Heart left ventricle (tissue), 16 donors: Measurements from ENCODE around the gene DOCK1. TPM values are rescaled to one million over a fixed set of nuclear protein-coding genes. Genes with fewer than 3 reads are reported as not detected.

Experiments
- ATAC-seq, 4 donors: fragments of 200-7000 bp; cut with Tn5 transposase; one replicate each; pipeline ENCODE4 v1.9.1; 2020 to 2022; ENCODE audit warnings: moderate library complexity in 4 of 4, mild to moderate bottlenecking in 3 of 4, moderate number of reproducible peaks in 1 of 4
- DNase-seq, 5 donors: peaks; one replicate each; pipeline ENCODE4 v3.0.0-alpha.2; 2020
- H3K27ac ChIP-seq, 12 donors: fragments of 200-600 bp; sonication (generic) in 4 of 12; one replicate each; pipeline versions ENCODE4 v1.5.0 to v1.8.0; 2016 to 2022; ENCODE audit warnings: mild to moderate bottlenecking in 2 of 12
- H3K27me3 ChIP-seq, 9 donors: fragments of 200-600 bp; sonication (generic) in 2 of 9; one replicate each; pipeline versions ENCODE4 v1.5.1 to v1.8.0; 2016 to 2022; ENCODE audit warnings: mild to moderate bottlenecking in 3 of 9
- H3K36me3 ChIP-seq, 9 donors: fragments of 200-600 bp; sonication (generic) in 2 of 9; one replicate each; pipeline versions ENCODE4 v1.5.0 to v1.8.0; 2018 to 2022; ENCODE audit warnings: mild to moderate bottlenecking in 2 of 9
- H3K4me1 ChIP-seq, 12 donors: fragments of 200-600 bp; sonication (generic) in 4 of 12; one replicate each; pipeline versions ENCODE4 v1.5.0 to v1.8.0; 2016 to 2022; ENCODE audit warnings: mild to moderate bottlenecking in 3 of 12
- H3K4me3 ChIP-seq, 12 donors: fragments of 200-600 bp; sonication (generic) in 4 of 12; one replicate each; pipeline versions ENCODE4 v1.5.0 to v1.8.0; 2017 to 2022; ENCODE audit warnings: mild to moderate bottlenecking in 9 of 12, moderate library complexity in 4 of 12
- H3K9me3 ChIP-seq, 12 donors: fragments of 200-600 bp; sonication (generic) in 4 of 12; one replicate each; pipeline versions ENCODE4 v1.5.0 to v1.8.0; 2016 to 2022; ENCODE audit warnings: mild to moderate bottlenecking in 1 of 12
- CTCF ChIP-seq, 12 donors: fragments of 200-600 bp; sonication (generic) in 4 of 12; IDR thresholded peaks; one replicate each; pipeline versions ENCODE4 v1.5.0 to v1.8.0; 2018 to 2022; ENCODE audit warnings: antibody characterized with exemption in 12 of 12, mild to moderate bottlenecking in 5 of 12
- POLR2A ChIP-seq, 2 donors: fragments of 450-650 bp; IDR thresholded peaks; one replicate each; pipeline ENCODE4 v1.6.1; 2017; ENCODE audit warnings: antibody characterized with exemption in 2 of 2, mild to moderate bottlenecking in 2 of 2, moderate library complexity in 2 of 2
- WGBS, 4 donors: extraction: QIAGEN DNeasy Blood & Tissue Kit in 2 of 4; methylation state at CpG; one replicate each; pipeline versions ENCODE4 v1.1.5 to v1.1.7; 2013 to 2018; 5-methylcytosine and 5-hydroxymethylcytosine counted together
- intact Hi-C, 10 donors: fragments of 100-400 bp; cut with DNase I; formaldehyde crosslinking; loops; one replicate each; pipeline versions ENCODE4 v1.11.1 to v1.14.2; 2022
- polyA plus RNA-seq, 2 donors: library from polyadenylated mRNA; stranded (reverse); fragments of 200-250 nt; gene quantifications; one replicate each; pipeline ENCODE4 v1.2.3, GENCODE V29; 2013
- total RNA-seq, 9 donors: library from RNA; depleted of rRNA in 2 of 9; stranded (reverse); fragments of >200 nt in 2 of 9; fragmentation: NEBNext Ultra II Directional in 3 of 9; extraction: Animal tissue kit (Norgen Biotek cat#: 25700) in 3 of 9; gene quantifications; one replicate each; pipeline versions ENCODE4 v1.1.0 to v1.2.4, GENCODE V29; 2016 to 2023
- donor health status: ischemic (EF 13 %, LVEDD 7.1; RV severe dilation, severe dysfunction).
- donor health status: healthy with polysubstance abuse.
- donor health status: DM: no; HTN: yes; CAD: no.
- donor health status: DM: no; HTN: no; CAD: no.
- donor health status: ischemic (EF 25% LVEDD 6.9; RV normal size, moderate dysfunction).
- donor health status: ischemic (EF 25% LVEDD 5.7; RV mildly dilated, moderate dysfunction).
- donor health status: healthy.
- donor health status: DM: yes; HTN: yes; CAD: no.
- donor health status: ischemic (EF 35%, LVEDD 5.7; RV mildly dilated, moderate dysfunction).
- donor health status: nonischemic (EF 11% LVEDD 7.7; RV severe dilation, severe dysfunction).
- donor health status: DM: yes; HTN: yes; CAD: no.
- donor health status: PGD.
- donor health status: ischemic (EF 29% LVEDD 5.4; RV normal size, mild dysfunction).
- donor health status: nonischemic (EF 23%, LVEDD 6.1; RV moderate dilation, normal function).

The DOCK1 gene
- total and polyA plus RNA-seq, 11 donors: 5.0 to 31.6 (median 18.6) TPM

DNA sequence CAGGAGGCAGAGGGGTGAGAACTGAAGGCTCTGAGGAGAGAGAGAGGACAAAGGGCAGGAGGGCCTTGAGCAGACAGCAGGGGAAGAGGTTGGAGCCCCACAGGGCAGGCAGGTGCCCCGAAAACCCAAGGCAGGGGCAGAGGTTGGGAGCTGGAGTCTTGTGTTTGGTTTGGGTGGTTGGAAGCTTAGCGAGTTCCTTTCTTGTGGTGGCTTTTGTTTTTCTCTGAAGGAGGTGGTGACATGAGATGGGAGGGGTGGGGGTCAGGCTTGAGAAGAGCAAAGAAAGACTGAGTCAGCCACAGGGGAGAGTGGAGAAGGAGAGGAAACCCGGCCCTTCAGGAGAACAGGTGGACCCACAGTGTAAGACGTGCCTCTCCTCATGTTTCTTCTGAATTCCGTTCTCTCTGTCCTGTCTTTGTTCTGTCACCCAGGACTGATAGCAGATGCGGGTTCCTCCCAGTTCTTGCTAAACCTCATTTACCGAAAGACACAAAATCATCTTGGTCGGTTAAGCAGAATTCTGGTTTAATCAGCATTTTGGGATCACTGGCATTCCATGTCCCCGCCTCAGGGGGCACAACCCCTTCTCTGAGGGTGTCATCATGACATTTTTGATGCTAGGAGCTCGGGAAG, 195.9 kb downstream of the DOCK1 start:
- TF ChIP-seq CTCF (IDR thresholded peaks at IDR 0.05) (no peak), POLR2A (IDR thresholded peaks at IDR 0.05) (no peak)
- ATAC-seq: no peak
- Histone ChIP-seq H3K27me3 (no peaks in the 10 kb centered on the region), H3K9me3 (no peaks in the 10 kb centered on the region), H3K4me1 (no peaks in the 10 kb centered on the region), H3K4me3 (no peak overlapping the region), H3K27ac (no peak overlapping the region), H3K36me3 (peaks cover 0 to 31% (median 13%) of the 10 kb centered on the region in 9 donors)
- WGBS, 4 donors: 92 to 97% (median 94%) methylated on average over 10 of the region's 10 CpGs
- intact Hi-C loops: no loop called here
- no peak for DNase-seq

DNA sequence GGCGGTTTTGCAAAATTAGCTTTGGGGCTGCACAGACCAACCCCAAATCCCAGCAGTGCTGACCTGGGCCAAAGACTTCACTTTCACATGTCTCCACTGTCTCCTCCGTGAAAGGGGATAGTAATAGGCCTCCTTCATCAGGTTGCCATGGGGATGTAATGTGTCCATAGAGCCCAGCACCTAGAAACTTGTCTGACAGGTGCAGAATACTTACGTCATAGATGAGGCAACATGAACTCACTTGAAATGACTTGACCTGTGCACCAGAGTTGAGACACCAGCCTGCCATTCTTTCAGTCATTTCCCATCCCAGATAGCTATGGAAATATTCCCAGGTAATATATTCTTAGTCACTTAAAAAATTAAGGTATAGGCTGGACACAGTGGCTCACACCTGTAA, 196.9 kb downstream of the DOCK1 start:
- DNase-seq (no peak), ATAC-seq (no peak)
- TF ChIP-seq CTCF (IDR thresholded peaks at IDR 0.05): no peak
- no peak for TF ChIP-seq POLR2A (IDR thresholded peaks at IDR 0.05)
- Histone ChIP-seq H3K4me3 (no peak overlapping the region), H3K27me3 (no peaks in the 10 kb centered on the region), H3K36me3 (peaks cover 0 to 33% (median 18%) of the 10 kb centered on the region in 9 donors), H3K4me1 (no peaks in the 10 kb centered on the region), H3K9me3 (no peaks in the 10 kb centered on the region), H3K27ac (no peak overlapping the region)
- WGBS, 4 donors: 90 to 100% (median 94%) methylated on average over 3 of the region's 3 CpGs
- intact Hi-C loops: no loop called here

DNA sequence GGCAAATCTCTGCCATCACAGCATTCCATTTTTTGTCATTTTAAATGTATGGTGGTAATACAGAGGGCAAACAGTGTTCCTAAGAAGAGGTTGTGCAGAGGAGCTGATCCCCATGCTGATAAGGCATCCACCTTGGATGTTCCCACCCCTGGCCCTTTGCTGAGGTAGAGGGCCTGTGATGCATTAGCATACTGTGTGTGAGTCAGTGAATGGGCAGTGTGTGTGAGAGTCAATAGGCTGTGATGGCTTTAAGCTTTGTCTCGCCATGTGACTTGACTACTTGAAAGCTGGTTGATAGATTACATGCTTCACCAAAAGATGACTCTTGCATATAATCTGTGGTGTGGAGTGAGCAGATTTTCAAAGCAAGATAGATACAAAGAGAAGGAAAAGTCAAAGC, 209.9 kb downstream of the DOCK1 start:
- H3K36me3 ChIP-seq: peaks cover 0 to 50% (median 32%) of the 10 kb centered on the region in 9 donors

More for the DNA sequence above, 209.9 kb downstream of the DOCK1 start:
- intact Hi-C loops: loop anchor here in 1 of 10 donors (10.0 kb wide), 1 partner anchor 220 kb away; no protein-coding TSS in a partner anchor
- DNase-seq (no peak), ATAC-seq (no peak)
- Histone ChIP-seq H3K9me3 (no peaks in the 10 kb centered on the region), H3K4me1 (peaks cover 0 to 6% (median 0%) of the 10 kb centered on the region in 12 donors), H3K27me3 (no peaks in the 10 kb centered on the region), H3K4me3 (no peak overlapping the region), H3K27ac (no peak overlapping the region)
- no peak for TF ChIP-seq CTCF (IDR thresholded peaks at IDR 0.05)
- TF ChIP-seq POLR2A (IDR thresholded peaks at IDR 0.05): no peak
- 99 to 100% (median 100%) methylated on average over 1 of the region's 1 CpG for WGBS, 4 donors
